HCT116 (cell line): ENCODE measurements around the gene CCDC57. TPM values are rescaled to one million over a fixed set of nuclear protein-coding genes. Genes with fewer than 3 reads are reported as not detected.
"Not testable (repeated sequence)": the region's sequence is repeated elsewhere in the genome, so short reads cannot be mapped to it uniquely, and the experiment has no call there.

Experiments used
- ATAC-seq: fragments of 200-7000 bp; cut with Tn5 transposase; 2 replicates; pipeline ENCODE4 v1.9.1; 2020; ENCODE audit warnings: mild to moderate bottlenecking, moderate library complexity
- BruUV-seq: library from RNA; stranded (reverse); fragments of 400-500 nt; replicated peaks from 2 replicates; lab custom pipeline; 2021; lab: Mats Ljungman, UMichigan
- CTCF ChIA-PET: fragments of 300-600 bp; sonication (Branson Sonifier 250); formaldehyde crosslinking; loops from one replicate; lab custom pipeline; 2021; ENCODE audit warnings: antibody characterized with exemption; lab: Charles Lee
- POLR2A ChIA-PET: fragments of 300-600, 350-600 bp; sonication (Branson Sonifier 250); formaldehyde crosslinking; loops from one replicate; lab custom pipeline; 2021; ENCODE audit warnings: antibody characterized with exemption; lab: Charles Lee
- RAD21 ChIA-PET, 2 experiments: fragments of 300-600 bp; sonication (Branson Sonifier 250); formaldehyde crosslinking; loops; one replicate each; lab custom pipeline; 2023; ENCODE audit warnings: low total read pairs in 2 of 2; ENCODE audit not compliant: uncharacterized antibody in 2 of 2, unreplicated experiment in 2 of 2, low non-redundant PET in 1 of 2; lab: Charles Lee
- DNase-seq: peaks from one replicate; pipeline ENCODE4 v3.0.0-alpha.2; 2010; ENCODE audit warnings: low read depth, low spot score
- H2AFZ ChIP-seq: fragments of 200-600 bp; shearing (Covaris generic), sonication (generic); 2 replicates; pipeline ENCODE4 v1.6.1; 2017; ENCODE audit warnings: low read depth, mixed run types, mixed read lengths, antibody characterized with exemption, low read length; ENCODE audit not compliant: poor library complexity, severe bottlenecking
- H3K27ac ChIP-seq: 2 replicates; pipeline ENCODE4 v1.5.1; 2012; ENCODE audit warnings: low read depth, low read length
- H3K27me3 ChIP-seq: fragments of 200-600 bp; sonication (generic); 2 replicates; pipeline ENCODE4 v1.6.1; 2016; ENCODE audit warnings: mixed run types, low read length, mixed read lengths; ENCODE audit not compliant: insufficient read depth
- H3K36me3 ChIP-seq, 2 experiments: fragments of 200-500 bp in 1 of 2; fragments of 200-600 bp in 1 of 2; sonication (Bioruptor generic) in 1 of 2; sonication (generic) in 1 of 2; 2 replicates each; pipeline versions ENCODE4 v1.5.1 to v1.6.1; 2014 to 2016; ENCODE audit warnings: low read length in 2 of 2, inconsistent platforms in 1 of 2, mixed read lengths in 1 of 2, mixed run types in 1 of 2; ENCODE audit not compliant: insufficient read depth in 2 of 2, control insufficient read depth in 1 of 2
- H3K4me1 ChIP-seq, 2 experiments: fragments of 200-600 bp in 1 of 2; sonication (generic) in 1 of 2; 2 replicates each; pipeline versions ENCODE4 v1.5.1 to v1.6.1; 2012 to 2017; ENCODE audit warnings: low read length in 2 of 2, inconsistent platforms in 1 of 2, mild to moderate bottlenecking in 1 of 2, mixed read lengths in 1 of 2, mixed run types in 1 of 2, moderate library complexity in 1 of 2; ENCODE audit not compliant: insufficient read depth in 2 of 2, control insufficient read depth in 1 of 2
- H3K4me2 ChIP-seq: fragments of 200-600 bp; sonication (generic); 2 replicates; pipeline ENCODE4 v1.6.1; 2017; ENCODE audit warnings: mixed run types, low read length, mixed read lengths
- H3K4me3 ChIP-seq, 2 experiments: fragments of 200-600 bp in 1 of 2; sonication (generic) in 1 of 2; replicated peaks in 1 of 2; 2 replicates each; pipeline ENCODE4 v1.5.1; 2011 to 2016; ENCODE audit warnings: low read length in 2 of 2, control low read depth in 1 of 2, low read depth in 1 of 2, mild to moderate bottlenecking in 1 of 2, mixed read lengths in 1 of 2, mixed run types in 1 of 2
- H3K79me2 ChIP-seq: fragments of 200-600 bp; sonication (generic); 2 replicates; pipeline ENCODE4 v1.6.1; 2017; ENCODE audit warnings: mild to moderate bottlenecking, mixed run types, low read length, moderate library complexity, mixed read lengths; ENCODE audit not compliant: insufficient read depth
- H3K9ac ChIP-seq: fragments of 200-600 bp; sonication (generic); 2 replicates; pipeline ENCODE4 v1.6.1; 2016; ENCODE audit warnings: low read length, mixed read lengths
- H3K9me2 ChIP-seq: fragments of 200-600 bp; sonication (generic), shearing (Covaris generic); 2 replicates; pipeline ENCODE4 v1.6.1; 2017; ENCODE audit warnings: mixed run types, mild to moderate bottlenecking, moderate library complexity; ENCODE audit not compliant: insufficient read depth
- H3K9me3 ChIP-seq, 2 experiments: fragments of 200-500 bp in 1 of 2; fragments of 200-600 bp in 1 of 2; sonication (Bioruptor generic) in 1 of 2; sonication (generic) in 1 of 2; 2 replicates each; pipeline ENCODE4 v1.6.1; 2014 to 2017; ENCODE audit warnings: low read length in 2 of 2, mixed read lengths in 2 of 2, inconsistent platforms in 1 of 2, low read depth in 1 of 2, mild to moderate bottlenecking in 1 of 2, mixed run types in 1 of 2, moderate library complexity in 1 of 2; ENCODE audit not compliant: control insufficient read depth in 1 of 2, insufficient read depth in 1 of 2
- H4K20me1 ChIP-seq: fragments of 200-600 bp; sonication (generic), shearing (Covaris generic); 2 replicates; pipeline ENCODE4 v1.6.1; 2017; ENCODE audit warnings: mixed run types, mild to moderate bottlenecking, moderate library complexity; ENCODE audit not compliant: insufficient read depth
- EGR1 ChIP-seq: IDR thresholded peaks from 2 replicates; pipeline ENCODE4 v1.6.1; 2012; ENCODE audit warnings: low read depth
- POLR2AphosphoS5 ChIP-seq: IDR thresholded peaks from 2 replicates; pipeline ENCODE4 v1.6.1; 2011; ENCODE audit warnings: mild to moderate bottlenecking, low read depth, low read length, moderate library complexity
- RAD21 ChIP-seq: IDR thresholded peaks from 2 replicates; pipeline ENCODE4 v1.6.1; 2012; ENCODE audit warnings: low read depth, mild to moderate bottlenecking
- SIN3A ChIP-seq: IDR thresholded peaks from 2 replicates; pipeline ENCODE4 v1.6.1; 2012; ENCODE audit warnings: low read depth
- SRF ChIP-seq: IDR thresholded peaks from 2 replicates; pipeline ENCODE4 v1.6.1; 2012; ENCODE audit warnings: low read depth
- TCF7L2 ChIP-seq: IDR thresholded peaks from 2 replicates; pipeline ENCODE4 v1.7.0; 2011; ENCODE audit warnings: borderline replicate concordance, inconsistent platforms; ENCODE audit not compliant: insufficient read depth, insufficient read length; ENCODE audit errors: extremely low read depth
- ZFX ChIP-seq: fragments of 450-650 bp; IDR thresholded peaks from 2 replicates; pipeline ENCODE4 v1.6.1; 2017
- ZNF274 ChIP-seq: fragments of 200-500 bp; sonication (Bioruptor generic); IDR thresholded peaks from 2 replicates; pipeline ENCODE4 v1.6.1; 2014; ENCODE audit warnings: mild to moderate bottlenecking, low read depth, low read length, inconsistent platforms
- intact Hi-C: fragments of 100-400 bp; cut with micrococcal nuclease; formaldehyde crosslinking; loops from 2 replicates; pipeline ENCODE4 v1.10.0; 2022
- total RNA-seq: library from RNA; stranded (reverse); gene quantifications from one replicate; pipeline ENCODE4 v1.2.1, GENCODE V29; 2021; ENCODE audit not compliant: unreplicated experiment
- TF ChIP-seq, protein P1 (sequence below), 3 experiments: fragments of 200-600 bp in 1 of 3; sonication (generic) in 1 of 3; IDR thresholded peaks in 2 of 3; conservative IDR thresholded peaks in 1 of 3; 2 replicates each; pipeline ENCODE4 v1.5.1; 2012 to 2017; ENCODE audit warnings: low read depth in 2 of 3, low read length in 2 of 3, antibody characterized with exemption in 1 of 3, borderline replicate concordance in 1 of 3, control low read depth in 1 of 3, mild to moderate bottlenecking in 1 of 3, mixed read lengths in 1 of 3, mixed run types in 1 of 3, moderate library complexity in 1 of 3; ENCODE audit not compliant: insufficient read depth in 1 of 3
- TF ChIP-seq, protein P2 (sequence below): IDR thresholded peaks from 2 replicates; pipeline ENCODE4 v1.6.1; 2012

Gene CCDC57
- total RNA-seq, 1 experiment from 2014 or later: 143 TPM

GRCh38 chr17:82254746-82255145, 42.1 kb upstream of the CCDC57 start:
- H3K4me3 ChIP-seq, intact Hi-C loops, H3K4me1 ChIP-seq, BruUV-seq, H2AFZ ChIP-seq, H3K27me3 ChIP-seq, RAD21 ChIA-PET, H3K4me2 ChIP-seq, DNase-seq, H3K9ac ChIP-seq, H3K9me2 ChIP-seq, POLR2A ChIA-PET, ATAC-seq, H3K9me3 ChIP-seq, H3K27ac ChIP-seq: not testable (repeated sequence)
- CTCF ChIA-PET: interaction anchor here (0.7 to 1.2 kb wide), 2 partner anchors 11 to 27 kb away, joined by 3 to 6 read pairs; no protein-coding TSS in a partner anchor
- peaks cover 13% of the 10 kb centered on the region; the same call in 1 of the 2 replicates for H4K20me1 ChIP-seq
- H3K36me3 ChIP-seq: peaks cover 71 to 84% of the 10 kb centered on the region in 2 experiments
- H3K79me2 ChIP-seq: peaks cover 85% of the 10 kb centered on the region

DNA sequence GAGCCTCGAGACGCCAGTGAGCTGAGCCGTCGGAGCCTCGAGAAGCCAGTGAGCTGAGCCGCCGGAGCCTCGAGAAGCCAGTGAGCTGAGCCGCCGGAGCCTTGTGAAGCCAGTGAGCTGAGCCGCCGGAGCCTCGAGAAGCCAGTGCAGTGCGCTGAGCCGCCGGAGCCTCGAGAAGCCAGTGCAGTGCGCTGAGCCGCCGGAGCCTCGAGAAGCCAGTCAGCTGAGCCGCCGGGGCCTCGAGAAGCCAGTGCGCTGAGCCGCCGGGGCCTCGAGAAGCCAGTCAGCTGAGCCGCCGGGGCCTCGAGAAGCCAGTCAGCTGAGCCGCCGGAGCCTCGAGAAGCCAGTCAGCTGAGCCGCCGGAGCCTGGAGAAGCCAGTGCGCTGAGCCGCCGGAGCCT, 41.5 kb upstream of the CCDC57 start:
- not testable (repeated sequence) for BruUV-seq, ATAC-seq
- CTCF ChIA-PET: interaction anchor here (0.7 to 1.2 kb wide), 2 partner anchors 11 to 27 kb away, joined by 3 to 6 read pairs; no protein-coding TSS in a partner anchor

GRCh38 chr17:82253179-82253544, 40.5 kb upstream of the CCDC57 start:
- no peak for DNase-seq
- H3K9ac ChIP-seq: no peak overlapping the region
- H3K36me3 ChIP-seq: peaks cover 65 to 84% of the 10 kb centered on the region in 2 experiments
- BruUV-seq: no TSS peak
- ChIA-PET POLR2A (no interaction called here), RAD21 (no interaction called here), CTCF (no interaction called here)
- intact Hi-C loops: no loop called here
- no peak for ATAC-seq
- no peaks in the 10 kb centered on the region for H3K27me3 ChIP-seq
- no peaks in the 10 kb centered on the region for H3K9me2 ChIP-seq
- peak overlapping the region; percentile 1; the same call in 1 of the 2 replicates for H3K27ac ChIP-seq
- H3K4me2 ChIP-seq: no peak overlapping the region
- H3K4me1 ChIP-seq: peaks cover 0 to 8% of the 10 kb centered on the region in 2 experiments; a peak in 3 of 4 replicates
- H3K4me3 ChIP-seq: no peak overlapping the region
- peaks cover 5% of the 10 kb centered on the region; the same call in 1 of the 2 replicates for H4K20me1 ChIP-seq
- H3K9me3 ChIP-seq: no peaks in the 10 kb centered on the region
- peaks cover 86% of the 10 kb centered on the region for H3K79me2 ChIP-seq
- no peak overlapping the region for H2AFZ ChIP-seq
- no peak for TF ChIP-seq ZNF274
- no peak for TF ChIP-seq TCF7L2
- TF ChIP-seq, protein P1, sequence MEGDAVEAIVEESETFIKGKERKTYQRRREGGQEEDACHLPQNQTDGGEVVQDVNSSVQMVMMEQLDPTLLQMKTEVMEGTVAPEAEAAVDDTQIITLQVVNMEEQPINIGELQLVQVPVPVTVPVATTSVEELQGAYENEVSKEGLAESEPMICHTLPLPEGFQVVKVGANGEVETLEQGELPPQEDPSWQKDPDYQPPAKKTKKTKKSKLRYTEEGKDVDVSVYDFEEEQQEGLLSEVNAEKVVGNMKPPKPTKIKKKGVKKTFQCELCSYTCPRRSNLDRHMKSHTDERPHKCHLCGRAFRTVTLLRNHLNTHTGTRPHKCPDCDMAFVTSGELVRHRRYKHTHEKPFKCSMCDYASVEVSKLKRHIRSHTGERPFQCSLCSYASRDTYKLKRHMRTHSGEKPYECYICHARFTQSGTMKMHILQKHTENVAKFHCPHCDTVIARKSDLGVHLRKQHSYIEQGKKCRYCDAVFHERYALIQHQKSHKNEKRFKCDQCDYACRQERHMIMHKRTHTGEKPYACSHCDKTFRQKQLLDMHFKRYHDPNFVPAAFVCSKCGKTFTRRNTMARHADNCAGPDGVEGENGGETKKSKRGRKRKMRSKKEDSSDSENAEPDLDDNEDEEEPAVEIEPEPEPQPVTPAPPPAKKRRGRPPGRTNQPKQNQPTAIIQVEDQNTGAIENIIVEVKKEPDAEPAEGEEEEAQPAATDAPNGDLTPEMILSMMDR (IDR thresholded peaks at IDR 0.05 in 2 of 3, conservative IDR thresholded peaks at IDR 0.05 in 1 of 3; ENCODE audit: borderline replicate concordance in 1 of 3, insufficient read depth in 1 of 3, low read depth in 2 of 3, low read length in 2 of 3): no peak
- no peak for TF ChIP-seq SIN3A
- TF ChIP-seq EGR1: no peak
- TF ChIP-seq POLR2AphosphoS5: no peak
- no peak for TF ChIP-seq RAD21
- TF ChIP-seq, protein P2, sequence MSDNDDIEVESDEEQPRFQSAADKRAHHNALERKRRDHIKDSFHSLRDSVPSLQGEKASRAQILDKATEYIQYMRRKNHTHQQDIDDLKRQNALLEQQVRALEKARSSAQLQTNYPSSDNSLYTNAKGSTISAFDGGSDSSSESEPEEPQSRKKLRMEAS: no peak
- TF ChIP-seq SRF: no peak
- no peak for TF ChIP-seq ZFX

More for the DNA sequence above, 41.5 kb upstream of the CCDC57 start:
- H3K4me3 ChIP-seq, H3K4me2 ChIP-seq, H3K9ac ChIP-seq, H3K9me2 ChIP-seq, DNase-seq, H3K27me3 ChIP-seq, POLR2A ChIA-PET, H2AFZ ChIP-seq, H3K9me3 ChIP-seq, H3K4me1 ChIP-seq, H3K27ac ChIP-seq, intact Hi-C loops: not testable (repeated sequence)
- peaks cover 13% of the 10 kb centered on the region; the same call in 1 of the 2 replicates for H4K20me1 ChIP-seq
- peaks cover 69 to 84% of the 10 kb centered on the region in 2 experiments for H3K36me3 ChIP-seq
- RAD21 ChIA-PET: interaction anchor here in 1 of 2 experiments (0.7 kb wide), 1 partner anchor 36 kb away, joined by 3 read pairs; no protein-coding TSS in a partner anchor
- H3K79me2 ChIP-seq: peaks cover 85% of the 10 kb centered on the region
